Osteoblast (primary cell): ENCODE results near the gene ADAM8. TPM values are rescaled to one million over a fixed set of nuclear protein-coding genes. Genes with fewer than 3 reads are reported as not detected.

ENCODE experiments used
- DNase-seq: peaks from one replicate; pipeline ENCODE4 v3.0.0; 2011; ENCODE audit warnings: low spot score, mixed read lengths; ENCODE audit not compliant: insufficient read length; ENCODE audit errors: missing footprints
- H2AFZ ChIP-seq: 2 replicates; pipeline ENCODE4 v1.6.0; 2011; ENCODE audit warnings: mild to moderate bottlenecking, low read length
- H3K27ac ChIP-seq: 2 replicates; pipeline ENCODE4 v1.5.1; 2011; ENCODE audit warnings: mild to moderate bottlenecking, low read depth, low read length, moderate library complexity
- H3K27me3 ChIP-seq: 2 replicates; pipeline ENCODE4 v1.6.0; 2012; ENCODE audit warnings: mild to moderate bottlenecking, control low read depth, inconsistent platforms, low read length, moderate library complexity; ENCODE audit not compliant: insufficient read depth
- H3K36me3 ChIP-seq: 2 replicates; pipeline ENCODE4 v1.5.1; 2011; ENCODE audit warnings: mild to moderate bottlenecking, low read length, control low read depth, moderate library complexity; ENCODE audit not compliant: insufficient read depth
- H3K4me1 ChIP-seq: 2 replicates; pipeline ENCODE4 v1.5.1; 2011; ENCODE audit warnings: mild to moderate bottlenecking, low read length, control low read depth, moderate library complexity; ENCODE audit not compliant: insufficient read depth
- H3K4me2 ChIP-seq: 2 replicates; pipeline ENCODE4 v1.6.0; 2011; ENCODE audit warnings: mild to moderate bottlenecking, low read length; ENCODE audit not compliant: insufficient read depth
- H3K4me3 ChIP-seq: fragments of 200-600 bp; sonication (generic); 3 replicates; pipeline ENCODE4 v1.5.1; 2012; ENCODE audit warnings: mild to moderate bottlenecking, low read length, inconsistent platforms; ENCODE audit not compliant: insufficient read depth
- H3K79me2 ChIP-seq: 2 replicates; pipeline ENCODE4 v1.6.0; 2012; ENCODE audit warnings: mild to moderate bottlenecking, low read length, control low read depth, inconsistent platforms; ENCODE audit not compliant: insufficient read depth
- H3K9me3 ChIP-seq: 2 replicates; pipeline ENCODE4 v1.5.1; 2011; ENCODE audit warnings: low read depth, low read length, control low read depth
- H4K20me1 ChIP-seq: 2 replicates; pipeline ENCODE4 v1.6.0; 2012; ENCODE audit warnings: mild to moderate bottlenecking, low read length, control low read depth; ENCODE audit not compliant: insufficient read depth
- total RNA-seq: library from RNA; depleted of rRNA; stranded (reverse); fragments of >200 nt; gene quantifications from 2 replicates; pipeline ENCODE4 v1.2.3, GENCODE V29; 2012
- TF ChIP-seq, protein P1 (sequence below): IDR thresholded peaks from 2 replicates; pipeline ENCODE4 v1.5.1; 2011; ENCODE audit warnings: mild to moderate bottlenecking, low read depth, low read length, moderate library complexity; ENCODE audit errors: extremely low read depth

Gene ADAM8
- total RNA-seq, 1 donor, result 2.2 TPM

DNA sequence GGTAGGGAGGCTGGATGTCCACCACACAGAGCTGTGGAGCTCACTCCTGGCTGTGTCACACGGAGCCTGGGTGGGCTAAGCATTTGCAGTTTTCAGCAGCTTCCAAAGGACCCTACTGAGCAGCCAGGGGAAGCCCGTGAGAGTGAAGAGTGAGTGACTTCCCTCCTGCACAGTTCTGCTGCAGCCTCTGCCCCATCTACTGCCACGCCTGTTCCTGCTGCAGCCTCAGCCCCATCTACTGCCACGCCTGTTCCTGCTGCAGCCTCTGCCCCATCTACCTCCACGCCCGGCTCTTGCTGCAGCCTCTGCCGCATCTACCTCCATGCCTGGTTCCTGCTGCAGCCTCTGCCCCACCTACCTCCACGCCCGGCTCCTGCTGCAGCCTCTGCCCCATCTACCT is 12.2 kb downstream of the ADAM8 start:
- H3K36me3 ChIP-seq, result no peaks in the 10 kb centered on the region
- H3K27me3 ChIP-seq, result peaks cover 7% of the 10 kb centered on the region
- H2AFZ ChIP-seq, result no peak overlapping the region
- TF ChIP-seq, protein P1, sequence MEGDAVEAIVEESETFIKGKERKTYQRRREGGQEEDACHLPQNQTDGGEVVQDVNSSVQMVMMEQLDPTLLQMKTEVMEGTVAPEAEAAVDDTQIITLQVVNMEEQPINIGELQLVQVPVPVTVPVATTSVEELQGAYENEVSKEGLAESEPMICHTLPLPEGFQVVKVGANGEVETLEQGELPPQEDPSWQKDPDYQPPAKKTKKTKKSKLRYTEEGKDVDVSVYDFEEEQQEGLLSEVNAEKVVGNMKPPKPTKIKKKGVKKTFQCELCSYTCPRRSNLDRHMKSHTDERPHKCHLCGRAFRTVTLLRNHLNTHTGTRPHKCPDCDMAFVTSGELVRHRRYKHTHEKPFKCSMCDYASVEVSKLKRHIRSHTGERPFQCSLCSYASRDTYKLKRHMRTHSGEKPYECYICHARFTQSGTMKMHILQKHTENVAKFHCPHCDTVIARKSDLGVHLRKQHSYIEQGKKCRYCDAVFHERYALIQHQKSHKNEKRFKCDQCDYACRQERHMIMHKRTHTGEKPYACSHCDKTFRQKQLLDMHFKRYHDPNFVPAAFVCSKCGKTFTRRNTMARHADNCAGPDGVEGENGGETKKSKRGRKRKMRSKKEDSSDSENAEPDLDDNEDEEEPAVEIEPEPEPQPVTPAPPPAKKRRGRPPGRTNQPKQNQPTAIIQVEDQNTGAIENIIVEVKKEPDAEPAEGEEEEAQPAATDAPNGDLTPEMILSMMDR, result no peak
- H3K4me1 ChIP-seq, result peaks cover 11% of the 10 kb centered on the region
- no peak for DNase-seq
- no peaks in the 10 kb centered on the region for H3K9me3 ChIP-seq
- H3K4me2 ChIP-seq, result no peak overlapping the region
- peaks cover 3% of the 10 kb centered on the region for H4K20me1 ChIP-seq
- H3K79me2 ChIP-seq, result no peaks in the 10 kb centered on the region
- H3K4me3 ChIP-seq, result no peak overlapping the region
- H3K27ac ChIP-seq, result no peak overlapping the region

DNA sequence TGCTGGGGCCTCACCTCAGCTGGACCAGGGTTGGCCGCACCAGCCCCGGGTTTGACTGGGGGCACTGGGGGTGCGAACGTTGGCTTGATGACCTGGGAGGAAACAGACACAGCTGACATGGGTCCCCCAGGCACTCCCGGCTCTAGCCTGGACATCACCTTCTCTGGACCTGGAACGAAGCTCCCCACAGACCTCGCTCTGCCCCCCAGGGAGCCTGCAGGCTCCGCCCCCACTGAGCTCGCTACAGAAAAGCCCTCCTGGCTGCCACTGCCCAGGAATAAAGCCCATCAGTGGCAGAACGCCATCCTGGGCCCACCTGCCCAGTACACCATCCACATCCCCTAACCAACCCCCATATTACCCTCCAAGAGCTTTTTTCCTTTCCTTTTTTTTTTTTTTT is 13.0 kb downstream of the ADAM8 start:
- no peak overlapping the region for H2AFZ ChIP-seq
- H3K4me1 ChIP-seq, result peaks cover 18% of the 10 kb centered on the region
- H3K4me2 ChIP-seq, result no peak overlapping the region
- peaks cover 3% of the 10 kb centered on the region for H4K20me1 ChIP-seq
- H3K79me2 ChIP-seq, result no peaks in the 10 kb centered on the region
- H3K4me3 ChIP-seq, result no peak overlapping the region
- H3K9me3 ChIP-seq, result no peaks in the 10 kb centered on the region
- no peak for DNase-seq
- peaks cover 7% of the 10 kb centered on the region for H3K27me3 ChIP-seq
- TF ChIP-seq, protein P1, result no peak
- no peak overlapping the region for H3K27ac ChIP-seq
- H3K36me3 ChIP-seq, result no peaks in the 10 kb centered on the region

DNA sequence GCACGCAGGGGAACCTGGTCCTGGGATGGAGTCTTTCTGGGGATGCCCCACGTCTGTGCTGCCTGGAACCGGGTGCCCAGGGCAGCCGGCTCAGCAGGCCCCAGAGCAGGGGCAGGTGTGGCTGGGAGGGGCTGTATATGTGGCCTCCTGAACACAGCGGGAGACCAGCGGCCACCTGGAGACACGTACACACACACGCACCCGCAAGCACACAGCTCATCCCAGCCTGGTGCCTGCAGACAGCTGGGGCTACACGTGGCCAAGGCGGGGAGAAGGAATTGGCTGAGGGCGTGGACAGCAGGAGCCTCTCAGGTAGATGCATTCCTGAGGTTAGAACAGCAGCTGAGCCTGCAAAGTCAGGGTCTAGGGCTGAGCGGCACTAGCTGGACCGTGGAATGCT is 14.0 kb downstream of the ADAM8 start:
- no peaks in the 10 kb centered on the region for H3K36me3 ChIP-seq
- no peak overlapping the region for H2AFZ ChIP-seq
- no peak overlapping the region for H3K27ac ChIP-seq
- H3K9me3 ChIP-seq, result no peaks in the 10 kb centered on the region
- peaks cover 7% of the 10 kb centered on the region for H3K27me3 ChIP-seq
- TF ChIP-seq, protein P1, result no peak
- peaks cover 3% of the 10 kb centered on the region for H4K20me1 ChIP-seq
- DNase-seq, result no peak
- no peak overlapping the region for H3K4me2 ChIP-seq
- H3K4me3 ChIP-seq, result no peak overlapping the region
- peaks cover 23% of the 10 kb centered on the region for H3K4me1 ChIP-seq
- no peaks in the 10 kb centered on the region for H3K79me2 ChIP-seq

DNA sequence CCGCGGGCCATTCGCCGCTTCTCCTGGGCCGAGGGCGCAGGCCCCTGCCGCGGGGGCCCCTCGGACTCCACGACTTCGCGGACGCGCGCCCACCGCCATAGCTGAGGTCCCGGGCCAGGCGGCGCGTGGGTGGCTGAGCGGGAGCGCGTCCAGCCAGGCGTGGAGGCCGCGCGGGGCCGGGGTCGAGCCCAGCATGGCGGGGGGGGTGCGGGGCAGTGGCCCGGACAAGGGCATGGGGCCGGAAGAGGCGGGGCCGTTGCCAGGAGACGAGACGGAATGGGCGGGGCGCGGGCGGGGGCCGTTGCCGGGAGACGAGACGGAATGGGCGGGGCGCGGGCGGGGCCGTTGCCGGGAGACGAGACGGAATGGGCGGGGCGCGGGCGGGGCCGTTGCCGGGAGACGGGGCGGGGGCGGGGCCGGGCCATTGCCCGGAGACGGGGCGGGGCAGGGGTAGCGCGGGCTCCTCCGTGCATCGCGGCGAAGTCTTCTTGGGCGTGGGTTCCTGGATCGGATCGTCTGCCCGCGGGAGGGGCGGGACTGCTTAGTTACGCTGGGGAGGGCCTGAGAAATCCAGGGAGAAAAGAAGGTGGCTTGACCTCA is 14.8 kb downstream of the ADAM8 start:
- TF ChIP-seq, protein P1, result no peak
- H3K79me2 ChIP-seq, result no peaks in the 10 kb centered on the region
- H3K4me3 ChIP-seq, result peak overlapping the region; percentile 73
- no peak overlapping the region for H3K27ac ChIP-seq
- peaks cover 7% of the 10 kb centered on the region for H3K27me3 ChIP-seq
- peak overlapping the region; percentile 84 for H3K4me2 ChIP-seq
- peaks cover 3% of the 10 kb centered on the region for H4K20me1 ChIP-seq
- DNase-seq, result peak; percentile 98
- H3K9me3 ChIP-seq, result no peaks in the 10 kb centered on the region
- H3K36me3 ChIP-seq, result no peaks in the 10 kb centered on the region
- H2AFZ ChIP-seq, result peak overlapping the region; percentile 65
- peaks cover 23% of the 10 kb centered on the region for H3K4me1 ChIP-seq
